ENCODE data around the gene PTPRK.
"Not testable (repeated sequence)": the region's sequence is repeated elsewhere in the genome, so short reads cannot be mapped to it uniquely, and the experiment has no call there.

The PTPRK gene

GRCh38 chr6:127941228-127941627, 579.2 kb downstream of the PTPRK start:
- FAIRE-seq: no peak

- peak; percentile 91 for FAIRE-seq
Measured at GRCh38 chr6:127939442-127940066, 580.8 kb downstream of the PTPRK start.

DNA sequence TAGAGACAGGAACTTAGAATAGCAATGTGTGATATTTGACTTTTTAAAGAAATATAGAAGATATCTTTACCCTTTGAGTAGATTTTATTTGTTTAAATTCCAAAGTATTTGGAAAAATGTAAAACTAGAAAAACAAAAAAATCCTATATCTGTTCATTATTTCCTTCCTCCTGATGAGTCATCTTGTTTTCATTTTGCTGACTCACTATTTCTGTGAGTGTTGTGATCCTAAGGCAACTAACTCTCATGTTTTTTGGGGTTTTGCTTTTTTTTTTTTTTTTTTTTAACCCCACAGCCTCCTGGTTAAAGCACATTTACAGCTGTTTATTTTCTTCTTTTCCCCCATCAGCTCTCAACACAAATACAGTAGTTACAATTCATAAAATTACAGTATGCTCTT, 581.7 kb downstream of the PTPRK start:
- peak; percentile 91 for FAIRE-seq

DNA sequence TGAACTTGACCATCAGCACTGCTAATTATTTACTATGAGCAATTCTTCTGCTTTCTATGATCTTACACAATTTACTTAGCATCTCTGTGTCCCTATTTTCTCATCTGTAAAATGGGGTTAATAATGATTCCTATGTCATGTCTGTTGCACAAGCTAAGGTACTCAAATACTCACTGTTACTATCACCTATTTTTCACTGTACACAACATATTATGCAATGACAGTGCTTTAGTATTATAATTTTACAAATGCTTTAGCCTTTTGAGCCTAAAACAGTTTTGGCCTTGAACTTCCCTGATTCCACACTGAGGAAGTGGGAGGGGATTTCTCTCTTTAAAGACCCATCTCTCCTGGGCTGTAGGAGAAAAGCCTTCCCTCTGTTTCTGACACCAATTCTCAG, 582.7 kb downstream of the PTPRK start:
- no peak for FAIRE-seq

GRCh38 chr6:127937102-127937501, 583.3 kb downstream of the PTPRK start:
- no peak for FAIRE-seq

DNA sequence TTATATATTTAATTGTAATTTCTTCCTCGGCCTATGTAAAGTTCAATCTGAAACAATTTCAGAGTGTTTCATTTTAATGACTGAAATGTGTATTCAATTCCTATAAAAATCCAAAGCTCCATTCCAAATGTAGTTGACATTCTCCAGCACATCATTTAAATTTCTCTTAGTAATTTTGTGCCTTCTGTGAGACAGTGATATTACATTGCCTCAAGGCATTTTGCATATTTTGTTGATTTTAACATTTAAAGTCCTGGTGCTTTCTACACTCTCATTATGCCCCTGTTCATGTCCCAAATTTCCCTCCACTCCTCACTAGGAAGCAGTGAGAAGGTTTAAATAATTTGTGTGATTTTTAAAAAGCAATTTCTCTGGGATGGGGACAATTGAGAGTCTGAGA, 585.4 kb downstream of the PTPRK start:
- FAIRE-seq: no peak

DNA sequence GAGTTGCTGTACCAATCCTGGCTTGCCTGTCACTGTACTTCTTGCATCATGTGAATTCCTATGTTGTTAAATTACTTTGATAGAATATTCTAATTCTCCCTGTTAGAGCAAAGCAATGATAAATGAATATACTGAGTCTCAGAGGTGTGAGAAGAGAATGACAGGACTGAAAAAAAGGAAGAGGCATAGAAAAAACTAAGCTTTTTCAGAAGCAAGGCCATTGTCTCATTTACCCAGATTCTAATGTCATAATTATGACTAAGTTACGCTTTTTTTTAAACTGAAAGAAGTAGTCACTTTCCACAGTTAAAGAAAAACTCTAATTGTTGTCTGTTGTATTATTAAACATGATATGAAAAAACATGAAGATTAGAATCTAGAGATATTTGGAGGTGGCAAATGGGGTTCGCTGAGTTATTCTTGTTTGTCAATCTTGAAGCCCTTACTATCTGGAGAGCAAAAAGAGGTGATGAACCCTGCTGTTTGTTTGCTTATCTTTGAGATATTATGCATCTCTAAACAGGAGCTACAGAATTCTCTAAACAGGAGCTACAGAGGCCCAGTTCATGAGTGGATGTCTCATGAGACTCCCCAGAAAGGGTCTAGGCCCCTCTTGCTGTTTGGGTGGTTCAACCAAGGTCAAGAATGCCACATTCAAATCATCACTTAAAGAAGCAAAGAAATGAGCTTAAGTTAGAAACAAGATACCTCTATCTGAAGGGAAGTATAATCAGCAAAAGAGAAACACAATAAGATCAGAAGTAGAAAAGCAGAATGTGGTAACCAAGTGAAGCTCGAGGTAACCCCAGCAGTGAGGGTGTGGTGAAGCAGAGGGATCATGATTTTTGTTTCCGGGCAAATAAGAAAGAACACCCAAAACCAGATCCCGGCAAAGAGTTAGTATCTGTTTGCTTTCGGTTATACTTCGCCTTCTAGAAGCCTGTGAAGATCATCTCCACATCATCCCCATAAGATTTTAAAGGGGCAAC, 586.3 kb downstream of the PTPRK start:
- no peak for FAIRE-seq

DNA sequence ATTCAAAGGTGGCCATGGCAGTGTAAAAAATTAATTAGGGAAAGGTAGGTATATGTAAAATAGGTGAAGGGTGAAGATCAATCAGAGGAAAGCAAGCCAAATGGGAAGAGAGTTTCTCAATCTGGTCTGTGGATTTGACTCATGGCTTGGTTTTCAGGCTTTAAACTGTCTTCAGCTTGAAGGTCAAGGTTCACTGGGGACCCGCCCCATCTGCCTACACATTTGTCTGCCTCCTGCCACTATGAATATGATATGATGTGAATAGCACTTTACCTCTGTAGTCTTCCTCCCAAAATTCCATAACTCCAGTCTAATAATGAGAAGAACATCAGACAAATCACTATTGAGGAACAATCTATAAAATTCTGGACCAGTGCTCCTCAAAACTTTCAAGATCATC, 587.3 kb downstream of the PTPRK start:
- no peak for FAIRE-seq

GRCh38 chr6:127932708-127933107, 587.7 kb downstream of the PTPRK start:
- no peak for FAIRE-seq

DNA sequence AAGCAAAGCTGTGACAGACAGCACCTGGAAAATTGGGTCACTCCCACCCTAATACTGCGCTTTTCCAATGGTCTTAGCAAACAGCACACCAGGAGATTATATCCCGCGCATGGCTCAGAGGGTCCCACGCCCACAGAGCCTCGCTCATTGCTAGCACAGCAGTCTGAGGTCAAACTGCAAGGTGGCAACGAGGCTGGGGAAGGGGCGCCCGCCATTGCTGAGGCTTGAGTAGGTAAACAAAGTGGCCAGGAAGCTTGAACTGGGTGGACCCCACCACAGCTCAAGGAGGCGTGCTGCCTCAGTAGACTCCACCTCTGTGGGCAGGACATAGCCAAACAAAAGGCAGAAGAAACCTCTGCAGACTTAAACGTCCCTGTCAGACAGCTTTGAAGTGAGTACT, 594.0 kb downstream of the PTPRK start:
- not testable (repeated sequence) for FAIRE-seq

DNA sequence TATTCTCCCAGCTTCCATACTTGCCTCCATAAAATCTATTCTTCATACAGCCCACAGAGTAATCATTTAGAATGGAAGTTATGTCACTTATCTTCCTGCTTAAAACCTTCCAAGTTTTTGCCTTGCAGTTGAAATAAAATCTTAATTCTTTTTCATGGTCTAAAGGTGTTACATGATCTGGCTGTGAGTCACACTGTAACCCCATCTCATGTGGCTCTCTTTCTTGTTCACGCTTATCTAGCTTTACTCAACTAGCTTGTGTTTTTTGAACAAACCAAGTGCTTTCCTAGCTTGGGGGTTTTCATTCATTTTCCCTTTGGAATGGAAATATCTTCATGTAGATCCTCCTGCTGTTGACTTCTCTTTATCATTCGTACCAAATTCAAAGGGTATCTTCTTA, 596.0 kb downstream of the PTPRK start:
- FAIRE-seq: no peak

DNA sequence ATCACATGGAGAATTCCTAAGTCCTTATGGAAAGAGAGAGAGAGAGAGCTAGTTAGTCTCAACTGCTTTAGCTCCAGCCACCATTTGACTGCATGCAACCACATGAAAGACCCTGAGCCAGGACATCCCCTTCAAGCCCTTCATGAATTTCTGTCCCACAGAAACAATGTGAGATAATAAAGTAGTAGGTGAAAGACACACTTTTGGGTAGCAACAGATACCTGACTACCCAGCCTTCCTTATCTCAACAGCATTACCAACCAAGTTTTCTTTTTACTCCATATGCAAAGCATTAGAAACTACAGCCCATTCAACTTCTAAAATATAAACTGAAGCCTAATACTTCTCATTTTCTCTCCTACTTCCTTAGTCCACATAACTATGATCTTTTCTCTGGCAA, 596.4 kb downstream of the PTPRK start:
- FAIRE-seq: no peak

DNA sequence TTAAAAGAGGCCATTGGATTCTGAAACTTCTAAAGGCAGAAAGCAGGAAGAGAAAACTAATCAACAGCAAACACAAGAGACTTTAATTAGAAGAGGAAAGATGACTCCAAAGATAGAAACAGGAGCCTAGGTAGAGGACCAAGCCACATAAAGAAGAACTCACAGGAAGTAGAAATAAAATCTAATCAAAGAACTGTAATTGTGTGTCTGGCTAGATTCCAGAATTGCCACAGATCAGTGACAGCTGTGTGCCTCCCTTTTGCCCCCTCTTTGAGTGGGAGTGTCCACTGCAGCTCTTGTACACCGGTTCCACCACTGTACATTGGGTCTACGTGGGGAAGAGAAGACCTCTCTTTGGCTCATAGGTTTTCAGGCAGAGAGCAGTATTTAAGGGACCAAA, 597.3 kb downstream of the PTPRK start:
- no peak for FAIRE-seq

DNA sequence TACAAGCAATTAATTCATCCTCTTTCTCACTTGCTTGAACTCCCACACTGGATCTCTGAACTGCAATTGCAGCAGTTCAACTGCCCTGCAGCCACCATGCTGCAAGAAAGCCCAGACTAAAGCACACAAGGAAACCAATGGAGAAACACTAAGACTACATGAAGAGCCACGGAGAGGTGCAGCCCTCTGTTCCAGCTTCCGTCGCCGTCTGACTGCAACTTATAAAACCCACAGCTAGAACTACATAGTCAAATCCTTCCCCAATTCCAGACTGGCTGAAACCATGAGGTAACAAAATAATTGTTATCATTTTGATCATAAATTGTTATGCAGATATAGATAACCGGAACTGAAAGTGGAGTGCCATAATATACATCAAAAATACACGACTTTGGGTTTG, 598.4 kb downstream of the PTPRK start:
- FAIRE-seq: no peak

GRCh38 chr6:127920804-127921203, 599.6 kb downstream of the PTPRK start:
- FAIRE-seq: no peak

Data from islet of Langerhans (tissue), 1 donor.